CMK (cell line): ENCODE results near the gene TTC29.
"Not testable (repeated sequence)": the region's sequence is repeated elsewhere in the genome, so short reads cannot be mapped to it uniquely, and the experiment has no call there.

ENCODE experiments used
- DNase-seq: peaks from one replicate; pipeline ENCODE4 v3.0.0-alpha.2; 2010; ENCODE audit warnings: low read depth

TTC29 gene

GRCh38 chr4:146699910-146700309, 245.8 kb downstream of the TTC29 start:
- DNase-seq, result no peak

DNA sequence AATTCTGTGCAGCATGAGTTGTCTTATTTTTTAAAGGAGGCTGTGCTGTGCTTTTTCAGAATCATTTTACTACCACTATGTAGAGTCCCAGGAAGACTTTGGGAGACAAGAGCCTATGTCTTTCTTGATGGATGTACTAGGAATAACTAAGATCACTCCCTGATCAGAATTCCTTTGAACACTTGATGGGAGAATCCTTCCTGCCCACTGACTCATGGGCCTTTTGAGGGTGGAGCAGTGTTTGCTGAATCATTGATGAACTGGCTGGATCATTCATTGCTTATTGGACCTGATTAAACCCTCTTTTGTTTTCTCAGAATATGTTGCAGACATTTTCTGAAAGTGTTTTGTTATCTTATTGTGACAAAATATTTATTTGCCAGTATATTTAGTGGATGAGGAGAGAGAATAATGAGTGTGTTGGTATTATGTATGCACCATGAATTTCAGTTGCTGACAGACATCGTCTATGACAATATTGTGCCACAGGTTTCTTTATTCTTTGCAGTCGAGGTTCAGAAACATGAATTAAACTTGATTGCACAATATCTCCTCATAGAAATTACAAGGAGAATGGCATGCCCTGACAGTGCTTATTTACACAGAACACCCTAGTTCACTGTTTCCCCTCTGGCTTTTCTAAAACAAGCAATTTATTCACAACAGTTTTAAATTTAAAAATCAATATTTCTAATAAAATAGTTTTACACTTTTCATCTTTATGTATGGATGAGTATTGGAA, 270.7 kb downstream of the TTC29 start:
- no peak for DNase-seq

GRCh38 chr4:146663968-146664311, 281.7 kb downstream of the TTC29 start:
- DNase-seq, result not testable (repeated sequence)

- no peak for DNase-seq
Observed at GRCh38 chr4:146661367-146661766, 284.3 kb downstream of the TTC29 start.
